OCI-LY7 (cell line): ENCODE data around the gene AUP1.

Experiments used
- EZH2phosphoT487 ChIP-seq: fragments of 200-600 bp; sonication (generic); IDR thresholded peaks from 2 replicates; pipeline ENCODE4 v1.6.1; 2018; ENCODE audit warnings: low read depth, borderline replicate concordance, mild to moderate bottlenecking, mixed run types, antibody characterized with exemption, low read length, moderate library complexity, mixed read lengths
- TF ChIP-seq, protein P1 (sequence below): fragments of 200-600 bp; sonication (generic); conservative IDR thresholded peaks from 2 replicates; pipeline ENCODE4 v1.5.1; 2014; ENCODE audit warnings: mild to moderate bottlenecking, antibody characterized with exemption, low read length, moderate library complexity, mixed read lengths

DNA sequence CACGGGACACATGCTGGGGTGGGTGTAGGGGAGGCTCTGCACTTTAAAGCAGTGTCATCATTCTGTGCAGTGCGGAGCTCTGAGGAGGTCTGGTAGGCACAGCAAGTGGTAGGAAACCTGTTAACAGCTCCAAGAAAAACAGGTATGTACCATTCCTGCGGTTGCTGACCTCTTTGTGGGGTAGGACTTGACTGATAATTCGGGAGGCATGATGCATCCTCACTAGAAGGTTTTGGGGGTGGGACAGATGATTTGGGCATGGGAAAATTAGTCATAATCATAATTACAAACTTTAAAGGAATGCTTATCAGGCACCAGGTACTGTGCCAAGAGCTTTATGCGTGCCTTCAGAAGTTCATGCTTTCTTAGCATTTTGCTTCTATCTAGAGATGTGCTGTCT lies 34.7 kb upstream of the AUP1 start:
- TF ChIP-seq, protein P1, sequence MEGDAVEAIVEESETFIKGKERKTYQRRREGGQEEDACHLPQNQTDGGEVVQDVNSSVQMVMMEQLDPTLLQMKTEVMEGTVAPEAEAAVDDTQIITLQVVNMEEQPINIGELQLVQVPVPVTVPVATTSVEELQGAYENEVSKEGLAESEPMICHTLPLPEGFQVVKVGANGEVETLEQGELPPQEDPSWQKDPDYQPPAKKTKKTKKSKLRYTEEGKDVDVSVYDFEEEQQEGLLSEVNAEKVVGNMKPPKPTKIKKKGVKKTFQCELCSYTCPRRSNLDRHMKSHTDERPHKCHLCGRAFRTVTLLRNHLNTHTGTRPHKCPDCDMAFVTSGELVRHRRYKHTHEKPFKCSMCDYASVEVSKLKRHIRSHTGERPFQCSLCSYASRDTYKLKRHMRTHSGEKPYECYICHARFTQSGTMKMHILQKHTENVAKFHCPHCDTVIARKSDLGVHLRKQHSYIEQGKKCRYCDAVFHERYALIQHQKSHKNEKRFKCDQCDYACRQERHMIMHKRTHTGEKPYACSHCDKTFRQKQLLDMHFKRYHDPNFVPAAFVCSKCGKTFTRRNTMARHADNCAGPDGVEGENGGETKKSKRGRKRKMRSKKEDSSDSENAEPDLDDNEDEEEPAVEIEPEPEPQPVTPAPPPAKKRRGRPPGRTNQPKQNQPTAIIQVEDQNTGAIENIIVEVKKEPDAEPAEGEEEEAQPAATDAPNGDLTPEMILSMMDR: no peak
- no peak for TF ChIP-seq EZH2phosphoT487
